ENCODE data around the gene WDR35.
A peak's percentile ranks its signal among the peaks of the same experiment; 100 is the strongest.

Gene WDR35

GRCh38 chr2:19944205-19944845, 45.6 kb downstream of the WDR35 start:
- H3K36me3 Mint-ChIP-seq (ENCODE audit: low read depth): peaks cover 16% of the 10 kb centered on the region
- TF ChIP-seq CTCF (IDR thresholded peaks at IDR 0.05): no peak
- DNase-seq: no peak
- H3K4me3 Mint-ChIP-seq: no peak overlapping the region
- H3K9me3 Mint-ChIP-seq: no peaks in the 10 kb centered on the region
- H3K27me3 Mint-ChIP-seq (ENCODE audit: low read depth, poor library complexity): no peaks in the 10 kb centered on the region
- H3K27ac Mint-ChIP-seq: peak overlapping the region; percentile 18
- H3K4me1 Mint-ChIP-seq: no peaks in the 10 kb centered on the region

GRCh38 chr2:19943189-19943588, 46.7 kb downstream of the WDR35 start:
- Mint-ChIP-seq H3K36me3 (ENCODE audit: low read depth) (peaks cover 15% of the 10 kb centered on the region), H3K4me3 (no peak overlapping the region), H3K4me1 (no peaks in the 10 kb centered on the region), H3K9me3 (no peaks in the 10 kb centered on the region), H3K27me3 (ENCODE audit: low read depth, poor library complexity) (no peaks in the 10 kb centered on the region), H3K27ac (no peak overlapping the region)
- no peak for TF ChIP-seq CTCF (IDR thresholded peaks at IDR 0.05)
- DNase-seq: no peak

GRCh38 chr2:19942199-19942598, 47.7 kb downstream of the WDR35 start:
- Mint-ChIP-seq H3K27ac (no peak overlapping the region), H3K36me3 (ENCODE audit: low read depth) (peaks cover 22% of the 10 kb centered on the region), H3K4me3 (no peak overlapping the region), H3K9me3 (no peaks in the 10 kb centered on the region), H3K27me3 (ENCODE audit: low read depth, poor library complexity) (no peaks in the 10 kb centered on the region), H3K4me1 (no peaks in the 10 kb centered on the region)
- no peak for DNase-seq
- TF ChIP-seq CTCF (IDR thresholded peaks at IDR 0.05): no peak

GRCh38 chr2:19937004-19937403, 52.9 kb downstream of the WDR35 start:
- Mint-ChIP-seq H3K4me3 (no peak overlapping the region), H3K27ac (no peak overlapping the region), H3K27me3 (ENCODE audit: low read depth, poor library complexity) (no peaks in the 10 kb centered on the region), H3K36me3 (ENCODE audit: low read depth) (peaks cover 44% of the 10 kb centered on the region), H3K9me3 (no peaks in the 10 kb centered on the region), H3K4me1 (no peaks in the 10 kb centered on the region)
- no peak for TF ChIP-seq CTCF (IDR thresholded peaks at IDR 0.05)
- no peak for DNase-seq

- no peak for DNase-seq
- Mint-ChIP-seq H3K27me3 (ENCODE audit: low read depth, poor library complexity) (no peaks in the 10 kb centered on the region), H3K4me1 (no peaks in the 10 kb centered on the region), H3K9me3 (no peaks in the 10 kb centered on the region), H3K27ac (peak overlapping the region; percentile 61), H3K36me3 (ENCODE audit: low read depth) (peaks cover 52% of the 10 kb centered on the region), H3K4me3 (no peak overlapping the region)
- no peak for TF ChIP-seq CTCF (IDR thresholded peaks at IDR 0.05)
These were observed 53.7 kb downstream of the WDR35 start for GRCh38 chr2:19936203-19936602.

GRCh38 chr2:19933351-19933981, 56.4 kb downstream of the WDR35 start:
- Mint-ChIP-seq H3K9me3 (peaks cover 19% of the 10 kb centered on the region), H3K4me3 (no peak overlapping the region), H3K36me3 (ENCODE audit: low read depth) (peaks cover 73% of the 10 kb centered on the region), H3K27me3 (ENCODE audit: low read depth, poor library complexity) (no peaks in the 10 kb centered on the region), H3K4me1 (no peaks in the 10 kb centered on the region), H3K27ac (peak overlapping the region; percentile 13)
- TF ChIP-seq CTCF (IDR thresholded peaks at IDR 0.05): no peak
- no peak for DNase-seq

All from nephron progenitor cell (in vitro differentiated cells).